ENCODE data around the gene HEATR1. TPM values are rescaled to one million over a fixed set of nuclear protein-coding genes. Genes with fewer than 3 reads are reported as not detected.

Gene HEATR1
- total RNA-seq, 2 experiments from 2014 or later: 34.4 to 69.0 TPM

DNA sequence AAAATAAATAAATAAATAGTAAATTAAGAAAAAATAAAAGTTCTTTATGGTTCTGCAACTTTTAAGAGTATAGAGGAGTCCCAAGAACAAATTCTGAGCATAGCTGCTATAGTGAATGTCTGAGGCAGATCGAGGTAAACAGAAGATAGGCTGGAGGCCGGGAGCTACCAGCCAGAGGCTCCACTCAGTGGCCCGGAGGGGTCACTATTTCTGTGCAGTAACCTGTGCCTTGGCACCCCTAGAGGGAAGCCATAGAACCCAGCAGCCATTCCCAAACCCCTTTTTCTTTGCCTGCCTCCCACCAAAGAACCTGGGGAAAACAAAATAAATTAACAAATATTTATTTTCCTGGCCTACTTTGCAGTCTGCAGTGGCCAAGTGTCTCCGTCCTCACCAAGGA lies 38.4 kb upstream of the HEATR1 start:
- Histone ChIP-seq H3K4me1 (ENCODE audit: insufficient read depth, low read length, poor library complexity, severe bottlenecking) (no peaks in the 10 kb centered on the region), H3K79me2 (ENCODE audit: insufficient read depth, low read depth, low read length) (no peaks in the 10 kb centered on the region), H3K36me3 (ENCODE audit: insufficient read depth, low read length) (no peaks in the 10 kb centered on the region), H3K9me3 (ENCODE audit: low read length) (no peaks in the 10 kb centered on the region), H3K4me2 (ENCODE audit: low read length) (no peak overlapping the region), H4K20me1 (ENCODE audit: insufficient read depth, low read length) (no peaks in the 10 kb centered on the region), H3K27ac (ENCODE audit: low read depth, low read length, poor library complexity, severe bottlenecking) (no peak overlapping the region), H3K9me2 (ENCODE audit: insufficient read depth, low read length) (no peaks in the 10 kb centered on the region), H3K4me3 (ENCODE audit: low read depth, low read length, poor library complexity, severe bottlenecking) (no peak overlapping the region), H2AFZ (ENCODE audit: low read length) (no peak overlapping the region)
- intact Hi-C loops (cut with micrococcal nuclease; ENCODE audit: unreplicated experiment): no loop called here
- no peak for TF ChIP-seq EZH2phosphoT487 (IDR thresholded peaks at IDR 0.05; ENCODE audit: borderline replicate concordance, low read depth, low read length)
- TF ChIP-seq, protein P1, sequence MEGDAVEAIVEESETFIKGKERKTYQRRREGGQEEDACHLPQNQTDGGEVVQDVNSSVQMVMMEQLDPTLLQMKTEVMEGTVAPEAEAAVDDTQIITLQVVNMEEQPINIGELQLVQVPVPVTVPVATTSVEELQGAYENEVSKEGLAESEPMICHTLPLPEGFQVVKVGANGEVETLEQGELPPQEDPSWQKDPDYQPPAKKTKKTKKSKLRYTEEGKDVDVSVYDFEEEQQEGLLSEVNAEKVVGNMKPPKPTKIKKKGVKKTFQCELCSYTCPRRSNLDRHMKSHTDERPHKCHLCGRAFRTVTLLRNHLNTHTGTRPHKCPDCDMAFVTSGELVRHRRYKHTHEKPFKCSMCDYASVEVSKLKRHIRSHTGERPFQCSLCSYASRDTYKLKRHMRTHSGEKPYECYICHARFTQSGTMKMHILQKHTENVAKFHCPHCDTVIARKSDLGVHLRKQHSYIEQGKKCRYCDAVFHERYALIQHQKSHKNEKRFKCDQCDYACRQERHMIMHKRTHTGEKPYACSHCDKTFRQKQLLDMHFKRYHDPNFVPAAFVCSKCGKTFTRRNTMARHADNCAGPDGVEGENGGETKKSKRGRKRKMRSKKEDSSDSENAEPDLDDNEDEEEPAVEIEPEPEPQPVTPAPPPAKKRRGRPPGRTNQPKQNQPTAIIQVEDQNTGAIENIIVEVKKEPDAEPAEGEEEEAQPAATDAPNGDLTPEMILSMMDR (conservative IDR thresholded peaks at IDR 0.05; ENCODE audit: low read length): no peak
- ChIA-PET CTCF (ENCODE audit: unreplicated experiment) (no interaction called here), POLR2A (no interaction called here)
- no TSS peak for BruUV-seq (replicated peaks)
- DNase-seq (ENCODE audit: low spot score): no peak

GRCh38 chr1:236639686-236640085 lies 35.4 kb upstream of the HEATR1 start:
- H3K79me2 ChIP-seq (ENCODE audit: insufficient read depth, low read depth, low read length): no peaks in the 10 kb centered on the region
- H3K4me2 ChIP-seq (ENCODE audit: low read length): no peak overlapping the region
- H3K27ac ChIP-seq (ENCODE audit: low read depth, low read length, poor library complexity, severe bottlenecking): no peak overlapping the region
- H4K20me1 ChIP-seq (ENCODE audit: insufficient read depth, low read length): no peaks in the 10 kb centered on the region
- no peaks in the 10 kb centered on the region for H3K9me3 ChIP-seq (ENCODE audit: low read length)
- ChIA-PET POLR2A (no interaction called here), CTCF (ENCODE audit: unreplicated experiment) (no interaction called here)
- TF ChIP-seq EZH2phosphoT487 (IDR thresholded peaks at IDR 0.05; ENCODE audit: borderline replicate concordance, low read depth, low read length): no peak
- TF ChIP-seq, protein P1 (conservative IDR thresholded peaks at IDR 0.05; ENCODE audit: low read length): no peak
- no peak for DNase-seq (ENCODE audit: low spot score)
- H3K4me1 ChIP-seq (ENCODE audit: insufficient read depth, low read length, poor library complexity, severe bottlenecking): no peaks in the 10 kb centered on the region
- no peaks in the 10 kb centered on the region for H3K9me2 ChIP-seq (ENCODE audit: insufficient read depth, low read length)
- BruUV-seq (replicated peaks): no TSS peak
- no peak overlapping the region for H3K4me3 ChIP-seq (ENCODE audit: low read depth, low read length, poor library complexity, severe bottlenecking)
- H3K36me3 ChIP-seq (ENCODE audit: insufficient read depth, low read length): no peaks in the 10 kb centered on the region
- H2AFZ ChIP-seq (ENCODE audit: low read length): no peak overlapping the region
- intact Hi-C loops (cut with micrococcal nuclease; ENCODE audit: unreplicated experiment): no loop called here

DNA sequence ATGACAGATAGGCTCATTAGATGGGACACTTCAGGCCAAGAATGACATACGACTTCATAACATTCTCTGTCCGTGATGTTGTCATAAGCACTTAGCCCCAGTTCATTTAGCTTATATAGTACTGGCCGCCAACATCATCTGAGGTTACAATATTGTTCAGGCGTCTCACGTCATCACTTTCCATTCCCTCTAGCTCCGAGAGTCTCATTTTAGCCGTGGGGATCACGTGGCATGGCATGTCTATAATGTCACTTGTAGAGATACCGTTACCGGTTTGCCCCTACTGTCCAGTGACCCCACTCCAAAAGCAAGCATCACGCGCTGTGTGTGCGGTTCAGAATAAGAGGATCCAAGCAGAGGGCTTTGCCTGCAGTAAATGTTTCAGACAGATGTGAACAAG lies 34.6 kb upstream of the HEATR1 start:
- H3K4me1 ChIP-seq (ENCODE audit: insufficient read depth, low read length, poor library complexity, severe bottlenecking): no peaks in the 10 kb centered on the region
- no peaks in the 10 kb centered on the region for H3K9me3 ChIP-seq (ENCODE audit: low read length)
- no peaks in the 10 kb centered on the region for H3K9me2 ChIP-seq (ENCODE audit: insufficient read depth, low read length)
- H2AFZ ChIP-seq (ENCODE audit: low read length): no peak overlapping the region
- ChIA-PET CTCF (ENCODE audit: unreplicated experiment) (no interaction called here), POLR2A (no interaction called here)
- H4K20me1 ChIP-seq (ENCODE audit: insufficient read depth, low read length): no peaks in the 10 kb centered on the region
- no peaks in the 10 kb centered on the region for H3K79me2 ChIP-seq (ENCODE audit: insufficient read depth, low read depth, low read length)
- DNase-seq (ENCODE audit: low spot score): no peak
- H3K4me3 ChIP-seq (ENCODE audit: low read depth, low read length, poor library complexity, severe bottlenecking): no peak overlapping the region
- no peak overlapping the region for H3K4me2 ChIP-seq (ENCODE audit: low read length)
- H3K36me3 ChIP-seq (ENCODE audit: insufficient read depth, low read length): no peaks in the 10 kb centered on the region
- no peak overlapping the region for H3K27ac ChIP-seq (ENCODE audit: low read depth, low read length, poor library complexity, severe bottlenecking)
- TF ChIP-seq EZH2phosphoT487 (IDR thresholded peaks at IDR 0.05; ENCODE audit: borderline replicate concordance, low read depth, low read length): no peak
- TF ChIP-seq, protein P1 (conservative IDR thresholded peaks at IDR 0.05; ENCODE audit: low read length): no peak
- no TSS peak for BruUV-seq (replicated peaks)
- intact Hi-C loops (cut with micrococcal nuclease; ENCODE audit: unreplicated experiment): no loop called here
